VCaP (cell line): ENCODE measurements around the gene ATXN7L1.

ENCODE experiments used
- H3K27ac ChIP-seq: fragments of 450-650 bp; 2 replicates; pipeline ENCODE4 v1.5.1; 2017
- TF ChIP-seq, protein P1 (sequence below): fragments of 450-650 bp; conservative IDR thresholded peaks from 2 replicates; pipeline ENCODE4 v1.5.1; 2017; ENCODE audit warnings: mild to moderate bottlenecking, moderate library complexity

Gene ATXN7L1

GRCh38 chr7:105913947-105914346 is 37.5 kb upstream of the ATXN7L1 start:
- no peak overlapping the region for H3K27ac ChIP-seq
- TF ChIP-seq, protein P1, sequence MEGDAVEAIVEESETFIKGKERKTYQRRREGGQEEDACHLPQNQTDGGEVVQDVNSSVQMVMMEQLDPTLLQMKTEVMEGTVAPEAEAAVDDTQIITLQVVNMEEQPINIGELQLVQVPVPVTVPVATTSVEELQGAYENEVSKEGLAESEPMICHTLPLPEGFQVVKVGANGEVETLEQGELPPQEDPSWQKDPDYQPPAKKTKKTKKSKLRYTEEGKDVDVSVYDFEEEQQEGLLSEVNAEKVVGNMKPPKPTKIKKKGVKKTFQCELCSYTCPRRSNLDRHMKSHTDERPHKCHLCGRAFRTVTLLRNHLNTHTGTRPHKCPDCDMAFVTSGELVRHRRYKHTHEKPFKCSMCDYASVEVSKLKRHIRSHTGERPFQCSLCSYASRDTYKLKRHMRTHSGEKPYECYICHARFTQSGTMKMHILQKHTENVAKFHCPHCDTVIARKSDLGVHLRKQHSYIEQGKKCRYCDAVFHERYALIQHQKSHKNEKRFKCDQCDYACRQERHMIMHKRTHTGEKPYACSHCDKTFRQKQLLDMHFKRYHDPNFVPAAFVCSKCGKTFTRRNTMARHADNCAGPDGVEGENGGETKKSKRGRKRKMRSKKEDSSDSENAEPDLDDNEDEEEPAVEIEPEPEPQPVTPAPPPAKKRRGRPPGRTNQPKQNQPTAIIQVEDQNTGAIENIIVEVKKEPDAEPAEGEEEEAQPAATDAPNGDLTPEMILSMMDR = no peak

GRCh38 chr7:105911961-105912575 is 35.7 kb upstream of the ATXN7L1 start:
- TF ChIP-seq, protein P1 = no peak
- no peak overlapping the region for H3K27ac ChIP-seq

GRCh38 chr7:105910172-105910571 is 33.8 kb upstream of the ATXN7L1 start:
- TF ChIP-seq, protein P1 = no peak

DNA sequence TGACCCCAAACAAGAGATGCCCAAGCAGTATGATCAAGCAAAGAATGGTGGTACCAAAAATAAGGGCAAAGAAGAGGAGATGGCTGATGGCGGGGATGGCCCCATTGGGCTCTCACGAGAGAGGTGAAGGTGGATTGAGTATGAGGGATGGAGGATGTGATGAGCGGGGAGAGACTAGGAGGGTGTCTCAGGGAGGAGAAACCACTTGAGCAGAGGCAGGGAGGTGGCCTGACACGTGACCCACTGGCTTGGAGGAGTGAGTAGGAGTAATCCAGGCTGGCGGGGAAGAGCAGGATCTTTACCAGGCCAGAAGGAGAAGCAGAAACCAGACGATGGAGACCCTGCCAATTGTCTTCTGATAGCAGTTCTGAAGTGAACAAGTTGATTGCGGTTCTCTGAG is 33.3 kb upstream of the ATXN7L1 start:
- TF ChIP-seq, protein P1 = no peak
- no peak overlapping the region for H3K27ac ChIP-seq

More at GRCh38 chr7:105910172-105910571, 33.8 kb upstream of the ATXN7L1 start:
- H3K27ac ChIP-seq = no peak overlapping the region

DNA sequence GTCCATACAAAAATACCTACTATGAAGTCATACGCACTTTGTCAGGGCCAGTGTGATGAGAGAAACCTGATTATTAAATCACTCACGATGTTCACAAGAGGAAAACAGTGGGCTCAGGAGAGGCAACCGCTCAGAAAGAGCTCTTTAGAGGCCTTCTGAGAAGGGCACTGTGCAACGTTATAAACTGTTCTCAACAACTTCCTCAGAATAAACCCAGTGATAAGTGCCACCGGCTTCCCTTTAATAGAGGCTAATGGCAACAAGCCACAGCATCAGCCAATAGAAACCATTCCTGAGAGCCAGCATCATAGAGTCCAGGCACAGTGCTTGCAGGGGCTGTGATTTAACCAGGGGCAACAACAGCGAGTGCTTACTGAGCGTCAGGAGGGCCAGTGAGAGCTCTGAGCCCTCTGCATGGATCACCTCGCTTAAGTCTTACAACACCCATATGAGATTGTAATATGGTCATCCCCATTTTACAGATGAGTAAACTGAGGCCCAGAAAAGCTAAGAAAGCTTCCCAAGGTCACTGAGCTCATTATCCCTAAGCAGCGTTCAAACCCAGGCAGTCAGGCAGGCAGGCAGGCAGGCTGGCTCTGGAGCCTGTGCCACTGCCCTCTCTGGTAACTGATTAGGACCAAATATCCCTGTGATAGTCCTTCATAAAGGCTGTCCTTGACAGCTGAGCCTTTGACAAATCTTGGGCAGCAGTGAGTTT is 30.9 kb upstream of the ATXN7L1 start:
- TF ChIP-seq, protein P1 = no peak
- H3K27ac ChIP-seq = no peak overlapping the region

DNA sequence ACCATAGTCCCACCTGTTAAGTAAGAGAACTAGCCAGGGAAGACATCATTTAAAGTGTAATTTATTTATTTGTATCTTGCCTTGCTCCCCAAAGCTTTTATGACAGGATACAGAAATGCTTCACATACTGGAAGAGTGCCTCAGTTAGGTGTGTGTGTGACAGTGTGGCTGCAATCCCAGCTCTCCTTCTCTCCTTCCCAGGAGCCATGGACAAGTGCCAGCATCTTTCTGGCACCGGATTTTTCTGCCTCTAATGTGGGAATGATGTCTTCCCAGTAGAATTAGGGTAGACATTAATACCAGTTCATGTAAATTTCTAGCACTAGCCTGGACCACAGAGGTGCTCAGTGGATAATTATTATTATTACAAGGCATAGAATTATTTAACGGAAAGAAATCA is 30.3 kb upstream of the ATXN7L1 start:
- no peak overlapping the region for H3K27ac ChIP-seq

DNA sequence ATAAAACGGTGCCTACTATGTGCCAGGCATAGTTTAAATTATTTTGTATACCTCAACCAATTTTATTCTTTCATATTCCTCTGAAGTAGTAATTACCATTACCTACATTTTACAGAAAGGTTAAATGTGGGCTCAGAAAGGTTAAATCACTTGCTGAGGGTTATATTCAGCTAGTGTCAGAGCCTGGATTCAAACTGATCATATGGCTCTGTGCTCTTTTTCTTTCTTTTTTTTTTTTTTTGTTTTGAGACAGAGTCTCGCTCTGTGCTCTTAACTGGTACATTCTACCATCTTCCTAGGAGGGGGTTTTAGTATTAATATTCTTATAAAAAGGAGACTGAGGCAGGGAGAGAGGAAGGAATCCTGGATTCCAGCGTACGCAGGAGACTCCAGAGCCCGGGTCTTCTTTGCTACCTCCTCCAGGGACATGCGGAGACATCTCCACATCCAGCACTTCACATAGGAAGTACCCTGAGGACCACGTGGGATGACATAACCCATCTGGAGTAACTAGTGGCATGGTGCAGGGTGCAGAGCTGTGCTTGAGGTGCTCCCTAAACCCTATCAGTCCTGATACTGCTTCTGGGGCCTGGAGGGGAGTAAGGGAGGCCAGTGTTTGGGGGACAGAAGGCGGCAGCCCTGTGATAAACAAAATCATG is 29.6 kb upstream of the ATXN7L1 start:
- TF ChIP-seq, protein P1 = no peak
- H3K27ac ChIP-seq = no peak overlapping the region

More for the DNA sequence above, 30.3 kb upstream of the ATXN7L1 start:
- TF ChIP-seq, protein P1 = no peak
